Testis (tissue), 2 donors: ENCODE results near the gene GATAD2A.

Experiments used
- POLR2A ChIP-seq: fragments of 450-650 bp; IDR thresholded peaks from one replicate; pipeline ENCODE4 v1.6.1; 2017; ENCODE audit warnings: antibody characterized with exemption, mild to moderate bottlenecking, moderate library complexity
- TF ChIP-seq, protein P1 (sequence below), 3 experiments: fragments of 450-650 bp in 2 of 3; fragments of 200-600 bp in 1 of 3; sonication (generic) in 1 of 3; IDR thresholded peaks; one replicate each; pipeline ENCODE4 v1.5.1; 2016 to 2019; ENCODE audit warnings: antibody characterized with exemption in 3 of 3, mild to moderate bottlenecking in 2 of 3, moderate library complexity in 1 of 3

DNA sequence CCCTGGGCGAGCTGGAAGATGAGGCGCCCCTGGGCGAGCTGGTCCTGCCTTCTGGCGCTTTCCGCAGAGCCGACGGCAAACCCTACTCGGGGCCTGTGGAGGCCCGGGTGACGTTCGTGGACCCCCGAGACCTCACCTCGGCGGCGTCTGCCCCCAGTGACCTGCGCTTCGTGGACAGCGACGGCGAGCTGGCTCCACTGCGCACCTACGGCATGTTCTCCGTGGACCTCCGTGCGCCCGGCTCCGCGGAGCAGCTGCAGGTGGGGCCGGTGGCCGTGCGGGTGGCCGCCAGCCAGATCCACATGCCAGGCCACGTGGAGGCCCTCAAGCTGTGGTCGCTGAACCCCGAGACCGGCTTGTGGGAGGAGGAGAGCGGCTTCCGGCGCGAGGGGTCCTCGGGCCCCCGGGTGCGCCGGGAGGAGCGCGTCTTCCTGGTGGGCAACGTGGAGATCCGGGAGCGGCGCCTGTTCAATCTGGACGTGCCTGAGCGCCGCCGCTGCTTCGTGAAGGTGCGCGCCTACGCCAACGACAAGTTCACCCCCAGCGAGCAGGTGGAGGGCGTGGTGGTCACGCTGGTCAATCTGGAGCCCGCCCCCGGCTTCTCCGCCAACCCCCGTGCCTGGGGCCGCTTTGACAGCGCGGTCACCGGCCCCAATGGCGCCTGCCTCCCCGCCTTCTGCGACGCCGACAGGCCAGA, 138.9 kb downstream of the GATAD2A start:
- TF ChIP-seq, protein P1, sequence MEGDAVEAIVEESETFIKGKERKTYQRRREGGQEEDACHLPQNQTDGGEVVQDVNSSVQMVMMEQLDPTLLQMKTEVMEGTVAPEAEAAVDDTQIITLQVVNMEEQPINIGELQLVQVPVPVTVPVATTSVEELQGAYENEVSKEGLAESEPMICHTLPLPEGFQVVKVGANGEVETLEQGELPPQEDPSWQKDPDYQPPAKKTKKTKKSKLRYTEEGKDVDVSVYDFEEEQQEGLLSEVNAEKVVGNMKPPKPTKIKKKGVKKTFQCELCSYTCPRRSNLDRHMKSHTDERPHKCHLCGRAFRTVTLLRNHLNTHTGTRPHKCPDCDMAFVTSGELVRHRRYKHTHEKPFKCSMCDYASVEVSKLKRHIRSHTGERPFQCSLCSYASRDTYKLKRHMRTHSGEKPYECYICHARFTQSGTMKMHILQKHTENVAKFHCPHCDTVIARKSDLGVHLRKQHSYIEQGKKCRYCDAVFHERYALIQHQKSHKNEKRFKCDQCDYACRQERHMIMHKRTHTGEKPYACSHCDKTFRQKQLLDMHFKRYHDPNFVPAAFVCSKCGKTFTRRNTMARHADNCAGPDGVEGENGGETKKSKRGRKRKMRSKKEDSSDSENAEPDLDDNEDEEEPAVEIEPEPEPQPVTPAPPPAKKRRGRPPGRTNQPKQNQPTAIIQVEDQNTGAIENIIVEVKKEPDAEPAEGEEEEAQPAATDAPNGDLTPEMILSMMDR (IDR thresholded peaks at IDR 0.05) = no peak
- TF ChIP-seq POLR2A = no peak
